RWPE1 (cell line): ENCODE data around the gene ACSF3.

Experiments used
- CTCF ChIA-PET: fragments of 350-600 bp; sonication (Branson Sonifier 250); formaldehyde crosslinking; extraction: SDS; loops from one replicate; lab custom pipeline; 2021; lab: Yijun Ruan, JAX
- POLR2A ChIA-PET: fragments of 400-600 bp; formaldehyde crosslinking; extraction: SDS; loops from one replicate; lab custom pipeline; 2020; ENCODE audit warnings: antibody characterized with exemption; ENCODE audit not compliant: low non-redundant PET; lab: Yijun Ruan, JAX
- DNase-seq: peaks from one replicate; pipeline ENCODE4 v3.0.0; 2012; ENCODE audit warnings: low spot score
- H3K27ac ChIP-seq: fragments of 450-650 bp; 2 replicates; pipeline ENCODE4 v1.5.1; 2017
- TF ChIP-seq, protein P1 (sequence below): fragments of 450-650 bp; conservative IDR thresholded peaks from 2 replicates; pipeline ENCODE4 v1.5.1; 2017; ENCODE audit warnings: low read depth, mild to moderate bottlenecking

Gene ACSF3

GRCh38 chr16:89201439-89202377 is 108.1 kb downstream of the ACSF3 start:
- TF ChIP-seq, protein P1, sequence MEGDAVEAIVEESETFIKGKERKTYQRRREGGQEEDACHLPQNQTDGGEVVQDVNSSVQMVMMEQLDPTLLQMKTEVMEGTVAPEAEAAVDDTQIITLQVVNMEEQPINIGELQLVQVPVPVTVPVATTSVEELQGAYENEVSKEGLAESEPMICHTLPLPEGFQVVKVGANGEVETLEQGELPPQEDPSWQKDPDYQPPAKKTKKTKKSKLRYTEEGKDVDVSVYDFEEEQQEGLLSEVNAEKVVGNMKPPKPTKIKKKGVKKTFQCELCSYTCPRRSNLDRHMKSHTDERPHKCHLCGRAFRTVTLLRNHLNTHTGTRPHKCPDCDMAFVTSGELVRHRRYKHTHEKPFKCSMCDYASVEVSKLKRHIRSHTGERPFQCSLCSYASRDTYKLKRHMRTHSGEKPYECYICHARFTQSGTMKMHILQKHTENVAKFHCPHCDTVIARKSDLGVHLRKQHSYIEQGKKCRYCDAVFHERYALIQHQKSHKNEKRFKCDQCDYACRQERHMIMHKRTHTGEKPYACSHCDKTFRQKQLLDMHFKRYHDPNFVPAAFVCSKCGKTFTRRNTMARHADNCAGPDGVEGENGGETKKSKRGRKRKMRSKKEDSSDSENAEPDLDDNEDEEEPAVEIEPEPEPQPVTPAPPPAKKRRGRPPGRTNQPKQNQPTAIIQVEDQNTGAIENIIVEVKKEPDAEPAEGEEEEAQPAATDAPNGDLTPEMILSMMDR = no peak
- ChIA-PET CTCF (no interaction called here), POLR2A (interaction anchor here (0.6 kb wide), 1 partner anchor 314 kb away, joined by 3 read pairs; no protein-coding TSS in a partner anchor)
- no peak overlapping the region for H3K27ac ChIP-seq
- DNase-seq = peak; percentile 93

DNA sequence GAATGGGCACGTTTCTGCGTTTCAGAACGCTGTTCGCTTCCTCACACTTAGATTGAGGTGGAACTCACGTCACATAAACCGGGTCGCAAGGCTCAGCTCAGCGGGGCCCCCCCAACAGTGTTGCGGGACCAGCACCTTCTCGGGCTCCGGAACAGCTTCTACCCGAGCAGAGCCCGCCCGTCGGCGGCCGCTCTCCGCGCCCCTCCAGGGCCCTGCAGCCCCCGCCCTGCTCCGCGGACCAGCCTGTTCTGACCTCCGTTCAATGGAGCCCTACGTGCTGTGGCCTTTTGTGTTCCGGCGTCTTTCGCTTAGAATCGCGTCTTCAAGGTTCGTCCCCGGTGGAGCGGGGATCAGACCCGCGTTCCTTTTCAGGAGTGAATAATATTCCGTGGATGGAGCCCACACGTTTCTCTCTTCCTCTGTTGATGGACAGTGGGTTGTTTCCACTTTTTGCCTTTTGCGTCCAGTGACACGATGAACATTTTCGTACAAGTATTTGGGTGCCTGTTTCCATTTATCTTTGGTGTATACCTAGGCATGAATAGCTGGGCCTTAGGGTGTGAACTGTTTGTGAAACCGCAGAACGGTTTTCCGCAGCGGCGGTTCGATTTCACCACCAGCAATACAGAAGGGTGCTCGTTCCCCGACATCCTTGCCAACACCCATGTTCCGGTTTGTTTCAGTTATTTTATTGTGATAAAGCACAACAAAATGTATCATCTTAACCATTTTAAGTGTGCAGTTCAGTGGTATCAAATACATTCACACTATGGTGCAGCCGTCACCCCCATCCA is 109.0 kb downstream of the ACSF3 start:
- no peak overlapping the region for H3K27ac ChIP-seq
- TF ChIP-seq, protein P1 = no peak
- ChIA-PET POLR2A (no interaction called here), CTCF (interaction anchor here (1.0 kb wide), 1 partner anchor 30 kb away, joined by 3 read pairs; no protein-coding TSS in a partner anchor)
- no peak for DNase-seq
